ENCODE results near the gene LZTS3.
"Not testable (repeated sequence)": the region's sequence is repeated elsewhere in the genome, so short reads cannot be mapped to it uniquely, and the experiment has no call there.

The LZTS3 gene

GRCh38 chr20:3133155-3133554 is 40.2 kb downstream of the LZTS3 start:
- DNase-seq = no peak

DNA sequence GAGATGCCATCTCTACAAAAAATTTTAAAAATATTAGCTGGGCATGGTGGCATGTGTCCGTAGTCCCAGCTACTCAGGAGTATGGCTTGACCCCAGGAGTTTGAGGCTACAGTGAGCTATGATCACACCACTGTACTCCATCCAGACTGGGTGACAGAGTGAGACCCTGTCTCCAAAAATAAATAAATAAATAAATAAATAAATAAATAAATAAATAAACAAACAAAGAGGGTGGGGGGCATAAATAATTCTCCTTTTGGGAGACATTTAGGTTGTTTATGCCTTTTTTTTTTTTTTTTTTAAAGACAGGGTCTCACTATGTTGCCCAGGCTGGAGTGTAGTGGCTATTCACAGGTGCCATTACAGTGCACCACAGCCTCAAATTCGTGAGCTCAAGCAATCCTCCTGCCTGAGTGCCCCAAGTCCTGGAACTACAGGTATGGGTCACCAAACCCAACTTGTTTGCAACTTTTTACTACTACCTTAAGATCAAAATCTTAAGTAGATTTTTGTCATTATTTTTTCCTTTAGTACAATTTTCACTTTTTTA is 43.2 kb downstream of the LZTS3 start:
- DNase-seq = no peak

DNA sequence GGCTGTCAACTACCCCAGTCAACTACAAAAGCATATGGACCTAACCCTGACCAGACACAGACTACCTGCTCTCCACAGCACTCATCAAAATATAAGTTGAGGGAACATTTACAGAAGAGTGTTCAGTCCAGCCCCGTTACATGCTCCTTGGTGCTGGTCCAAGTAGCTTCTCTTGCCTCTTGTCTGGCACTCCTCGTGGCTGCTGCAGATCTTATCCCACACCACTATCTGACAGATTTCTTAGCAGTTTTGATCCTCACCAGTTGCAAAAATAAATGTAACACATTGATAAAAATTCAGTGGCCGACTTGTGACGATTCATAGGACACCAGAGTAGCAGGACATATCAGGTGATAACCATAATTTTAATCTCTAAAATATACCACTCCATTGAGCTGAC is 44.3 kb downstream of the LZTS3 start:
- DNase-seq = no peak

GRCh38 chr20:3128275-3128984 is 44.9 kb downstream of the LZTS3 start:
- no peak for DNase-seq

- DNase-seq = no peak
Measured at GRCh38 chr20:3126527-3126859, 46.9 kb downstream of the LZTS3 start.

DNA sequence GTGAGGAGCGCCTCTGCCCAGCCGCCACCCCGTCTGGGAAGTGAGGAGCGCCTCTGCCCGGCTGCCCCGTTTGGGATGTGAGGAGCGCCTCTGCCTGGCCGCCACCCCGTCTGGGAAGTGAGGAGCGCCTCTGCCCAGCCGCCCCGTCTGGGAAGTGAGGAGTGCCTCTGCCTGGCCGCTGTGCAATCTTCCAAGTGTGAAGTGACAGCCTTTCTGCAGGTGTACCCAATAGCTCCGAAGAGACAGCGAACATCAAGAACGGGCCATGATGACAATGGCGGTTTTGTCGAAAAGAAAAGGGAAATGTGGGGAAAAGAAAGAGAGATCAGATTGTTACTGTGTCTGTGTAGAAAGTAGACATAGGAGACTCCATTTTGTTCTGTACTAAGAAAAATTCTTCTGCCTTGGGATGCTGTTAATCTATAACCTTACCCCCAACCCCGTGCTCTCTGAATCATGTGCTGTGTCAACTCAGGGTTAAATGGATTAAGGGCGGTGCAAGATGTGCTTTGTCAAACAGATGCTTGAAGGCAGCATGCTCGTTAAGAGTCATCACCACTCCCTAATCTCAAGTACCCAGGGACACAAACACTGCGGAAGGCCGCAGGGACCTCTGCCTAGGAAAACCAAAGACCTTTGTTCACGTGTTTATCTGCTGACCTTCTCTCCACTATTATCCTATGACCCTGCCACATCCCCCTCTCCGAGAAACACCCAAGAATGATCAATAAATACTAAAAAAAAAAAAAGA is 47.4 kb downstream of the LZTS3 start:
- DNase-seq = not testable (repeated sequence)

DNA sequence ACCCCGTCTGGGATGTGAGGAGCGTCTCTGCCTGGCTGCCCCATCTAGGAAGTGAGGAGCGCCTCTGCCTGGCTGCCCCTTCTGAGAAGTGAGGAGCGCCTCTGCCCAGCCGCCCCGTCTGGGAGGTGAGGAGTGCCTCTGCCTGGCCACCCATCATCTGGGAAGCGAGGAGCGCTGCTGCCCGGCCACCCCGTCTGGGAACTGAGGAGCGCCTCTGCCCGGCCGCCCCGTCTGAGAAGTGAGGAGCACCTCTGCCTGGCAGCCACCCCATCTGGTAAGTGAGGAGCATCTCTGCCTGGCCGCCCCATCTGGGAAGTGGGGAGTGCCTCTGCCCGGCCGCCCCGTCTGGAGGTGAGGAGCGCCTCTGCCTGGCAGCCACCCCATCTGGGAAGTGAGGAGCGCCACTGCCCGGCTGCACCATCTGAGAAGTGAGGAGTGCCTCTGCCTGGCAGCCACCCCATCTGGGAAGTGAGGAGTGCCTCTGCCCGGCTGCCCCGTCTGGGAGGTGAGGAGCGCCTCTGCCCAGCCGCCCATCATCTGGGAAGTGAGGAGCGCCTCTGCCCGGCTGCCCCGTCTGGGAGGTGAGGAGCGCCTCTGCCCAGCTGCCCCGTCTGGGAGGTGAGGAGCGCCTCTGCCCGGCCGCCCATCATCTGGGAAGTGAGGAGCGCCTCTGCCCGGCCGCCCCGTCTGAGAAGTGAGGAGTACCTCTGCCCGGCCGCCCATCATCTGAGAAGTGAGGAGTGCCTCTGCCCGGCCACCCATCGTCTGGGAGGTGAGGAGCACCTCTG is 48.4 kb downstream of the LZTS3 start:
- not testable (repeated sequence) for DNase-seq

- DNase-seq = not testable (repeated sequence)
Measured at GRCh38 chr20:3124163-3124562, 49.2 kb downstream of the LZTS3 start.

GRCh38 chr20:3123542-3123941 is 49.8 kb downstream of the LZTS3 start:
- DNase-seq = no peak

DNA sequence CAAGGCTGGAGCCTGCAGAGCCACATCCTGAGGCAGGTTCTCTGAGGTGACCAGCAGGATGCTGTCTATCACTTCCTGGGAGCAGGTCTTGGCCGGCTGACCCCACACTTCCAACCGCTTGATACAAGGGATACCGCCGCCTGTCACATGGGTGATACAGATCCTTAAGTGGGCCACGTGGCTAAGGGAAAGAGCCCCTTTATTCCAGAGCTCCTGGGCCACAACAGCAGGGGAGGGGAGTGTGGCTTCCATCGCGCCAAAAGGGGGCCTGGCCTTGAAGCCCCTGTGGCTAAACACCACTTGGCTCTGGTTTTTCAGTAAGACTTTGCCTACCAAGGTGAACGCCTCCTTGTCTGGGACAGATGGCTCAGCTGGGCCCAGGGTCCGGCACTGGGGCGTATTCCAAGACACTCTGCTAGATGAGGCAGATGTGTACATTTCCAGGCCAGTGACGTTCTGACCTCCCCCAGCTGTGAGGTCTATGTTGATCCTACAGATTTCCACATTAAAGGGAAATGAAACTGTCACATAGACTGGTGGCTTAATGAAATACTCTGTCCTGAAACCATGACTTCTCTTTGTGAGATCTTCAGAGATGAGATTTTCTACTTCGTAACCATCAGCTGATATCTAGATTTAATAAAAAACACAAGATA is 51.3 kb downstream of the LZTS3 start:
- DNase-seq = no peak

DNA sequence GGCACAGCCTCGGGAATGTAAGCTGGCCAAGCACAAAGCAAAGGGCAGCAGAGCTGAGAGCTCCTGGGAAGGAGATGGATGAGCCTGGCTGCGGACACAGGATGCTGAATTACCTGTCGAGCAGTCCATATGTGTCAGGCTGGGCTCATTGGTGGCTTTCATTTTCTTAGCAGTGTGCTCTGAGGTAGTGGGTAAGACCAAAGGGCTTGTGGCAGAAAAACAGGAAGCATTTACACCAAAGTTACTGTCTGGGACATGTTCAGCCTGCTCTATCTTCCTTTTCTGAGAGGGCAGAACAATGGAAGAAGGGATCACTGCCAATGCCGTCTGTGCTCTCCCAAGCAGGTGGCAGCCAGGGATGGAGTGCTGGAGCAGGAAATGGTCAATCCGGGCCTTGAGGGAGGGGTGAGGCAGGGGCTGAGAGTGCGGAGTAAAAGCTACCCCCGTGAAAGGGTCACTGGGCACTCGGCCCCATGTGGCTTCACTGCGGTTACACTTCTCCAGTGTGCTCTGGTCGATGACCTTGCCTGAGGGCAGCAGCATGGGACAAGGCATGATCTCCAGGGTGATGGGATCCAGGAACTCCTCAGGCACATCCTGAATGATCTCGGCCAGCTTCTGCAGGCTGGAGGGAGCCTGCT is 52.0 kb downstream of the LZTS3 start:
- no peak for DNase-seq

GRCh38 chr20:3119044-3119443 is 54.3 kb downstream of the LZTS3 start:
- DNase-seq = no peak

DNA sequence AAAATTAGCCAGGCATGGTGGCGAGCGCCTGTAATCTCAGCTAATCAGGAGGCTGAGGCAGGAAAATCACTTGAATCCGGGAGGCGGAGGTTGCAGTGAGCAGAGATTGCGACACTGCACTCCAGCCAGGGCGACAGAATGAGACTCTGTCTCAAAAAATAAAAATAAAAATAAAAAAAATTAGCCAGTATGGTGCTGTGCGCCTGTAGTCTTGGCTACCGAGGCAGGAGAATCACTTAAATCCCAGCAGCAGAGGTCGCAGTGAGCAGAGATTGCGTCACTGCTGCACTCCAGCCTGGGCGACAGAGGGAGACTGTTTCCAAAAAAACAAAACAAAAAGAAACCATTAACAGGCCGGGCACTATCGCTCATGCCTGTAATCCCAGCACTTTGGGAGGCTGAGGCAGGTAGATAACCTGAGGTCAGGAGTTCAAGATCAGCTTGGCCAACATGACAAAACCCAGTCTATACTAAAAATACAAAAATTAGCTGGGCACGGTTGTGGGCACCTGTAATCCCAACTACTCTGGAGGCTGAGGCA is 55.4 kb downstream of the LZTS3 start:
- peak; percentile 78 to 80 for DNase-seq

- DNase-seq = no peak
Measured at GRCh38 chr20:3116341-3116740, 57.0 kb downstream of the LZTS3 start.

GRCh38 chr20:3115190-3116107 is 57.9 kb downstream of the LZTS3 start:
- peak; percentile 15 to 36 for DNase-seq

All from AML-193 (cell line).